HepG2 (cell line): Measurements from ENCODE around the gene AGXT. TPM values are rescaled to one million over a fixed set of nuclear protein-coding genes. Genes with fewer than 3 reads are reported as not detected.

ENCODE experiments used
- ARNTL ChIP-seq: sonication (generic); formaldehyde crosslinking; IDR thresholded peaks from 2 replicates; pipeline ENCODE4 v1.4.0; 2020; ENCODE audit warnings: mild to moderate bottlenecking, missing genetic modification reagents
- CENPT ChIP-seq: sonication (generic); formaldehyde crosslinking; IDR thresholded peaks from 2 replicates; pipeline ENCODE4 v1.8.0; 2022; ENCODE audit warnings: low read depth, mild to moderate bottlenecking, moderate library complexity, missing genetic modification reagents
- DRAP1 ChIP-seq: IDR thresholded peaks from 2 replicates; pipeline ENCODE4 v1.6.1; 2016; ENCODE audit warnings: missing genetic modification reagents, missing compliant biosample characterization
- PATZ1 ChIP-seq: sonication (generic); formaldehyde crosslinking; IDR thresholded peaks from 2 replicates; pipeline ENCODE4 v1.4.0; 2020; ENCODE audit warnings: missing genetic modification reagents
- POGK ChIP-seq: sonication (generic); formaldehyde crosslinking; conservative IDR thresholded peaks from 2 replicates; pipeline ENCODE4 v1.8.0; 2022; ENCODE audit warnings: mild to moderate bottlenecking, moderate library complexity, missing genetic modification reagents
- POLR2AphosphoS5 ChIP-seq: IDR thresholded peaks from 2 replicates; pipeline ENCODE4 v1.6.1; 2012; ENCODE audit warnings: low read depth, low read length
- STAG1 ChIP-seq: sonication (generic); formaldehyde crosslinking; IDR thresholded peaks from 2 replicates; pipeline ENCODE4 v1.4.0; 2020; ENCODE audit warnings: missing genetic modification reagents
- ZKSCAN1 ChIP-seq: fragments of 150-350 bp; IDR thresholded peaks from 2 replicates; pipeline ENCODE4 v1.6.1; 2014; ENCODE audit warnings: low read length
- ZNF224 ChIP-seq: sonication (generic); formaldehyde crosslinking; IDR thresholded peaks from 2 replicates; pipeline ENCODE4 v1.5.0; 2020; ENCODE audit warnings: mild to moderate bottlenecking, missing genetic modification reagents
- ZNF253 ChIP-seq: sonication (generic); formaldehyde crosslinking; IDR thresholded peaks from 2 replicates; pipeline ENCODE4 v1.8.0; 2022; ENCODE audit warnings: mild to moderate bottlenecking, missing genetic modification reagents, borderline replicate concordance
- ZNF256 ChIP-seq: sonication (generic); formaldehyde crosslinking; conservative IDR thresholded peaks from 2 replicates; pipeline ENCODE4 v1.4.0; 2020; ENCODE audit warnings: missing genetic modification reagents
- ZNF343 ChIP-seq: sonication (generic); formaldehyde crosslinking; IDR thresholded peaks from 2 replicates; pipeline ENCODE4 v1.4.0; 2020; ENCODE audit warnings: mild to moderate bottlenecking, missing genetic modification reagents
- ZNF414 ChIP-seq: sonication (generic); formaldehyde crosslinking; IDR thresholded peaks from 2 replicates; pipeline ENCODE4 v1.5.0; 2020; ENCODE audit warnings: missing genetic modification reagents
- ZNF451 ChIP-seq: sonication (generic); formaldehyde crosslinking; IDR thresholded peaks from 2 replicates; pipeline ENCODE4 v1.5.0; 2020; ENCODE audit warnings: mild to moderate bottlenecking, missing genetic modification reagents
- ZNF589 ChIP-seq: sonication (generic); formaldehyde crosslinking; conservative IDR thresholded peaks from 2 replicates; pipeline ENCODE4 v1.8.0; 2022; ENCODE audit warnings: mild to moderate bottlenecking, moderate library complexity, missing genetic modification reagents
- ZNF609 ChIP-seq: sonication (generic); formaldehyde crosslinking; IDR thresholded peaks from 2 replicates; pipeline ENCODE4 v1.4.0; 2020; ENCODE audit warnings: mild to moderate bottlenecking, missing genetic modification reagents, borderline replicate concordance
- ZNF672 ChIP-seq: sonication (generic); formaldehyde crosslinking; IDR thresholded peaks from 2 replicates; pipeline ENCODE4 v1.8.1; 2022; ENCODE audit warnings: missing genetic modification reagents
- polyA plus RNA-seq, 8 experiments: library from polyadenylated mRNA; depleted of rRNA in 3 of 8; stranded (reverse) in 7 of 8; unstranded in 1 of 8; fragments of >200 nt; fragmentation: Illumina TruSeq in 4 of 8; extraction: Trizol in 4 of 8; gene quantifications; 2 replicates each; pipeline versions ENCODE4 v1.2.1 to v1.2.3, GENCODE V29; 2011 to 2016; ENCODE audit warnings: low read depth in 4 of 8, missing spikeins in 1 of 8, mixed read lengths in 1 of 8; ENCODE audit not compliant: insufficient read depth in 1 of 8
- total RNA-seq, 5 experiments: library from RNA; depleted of rRNA; stranded (reverse); fragments of >200 nt; fragmentation: Illumina TruSeq; extraction: Trizol; gene quantifications; 2 replicates each; pipeline ENCODE4 v1.2.3, GENCODE V29; 2016; ENCODE audit warnings: low read depth in 1 of 5
- TF ChIP-seq, protein P1 (sequence below): sonication (generic); formaldehyde crosslinking; IDR thresholded peaks from 2 replicates; pipeline ENCODE4 v1.5.1; 2020; ENCODE audit warnings: mild to moderate bottlenecking, moderate library complexity, missing genetic modification reagents

The AGXT gene
- total and polyA plus RNA-seq, 2 of the 13 experiments (the other 11 are each of a cell fraction or from before 2014, with no cell fraction given): 41.9 to 96.1 TPM

DNA sequence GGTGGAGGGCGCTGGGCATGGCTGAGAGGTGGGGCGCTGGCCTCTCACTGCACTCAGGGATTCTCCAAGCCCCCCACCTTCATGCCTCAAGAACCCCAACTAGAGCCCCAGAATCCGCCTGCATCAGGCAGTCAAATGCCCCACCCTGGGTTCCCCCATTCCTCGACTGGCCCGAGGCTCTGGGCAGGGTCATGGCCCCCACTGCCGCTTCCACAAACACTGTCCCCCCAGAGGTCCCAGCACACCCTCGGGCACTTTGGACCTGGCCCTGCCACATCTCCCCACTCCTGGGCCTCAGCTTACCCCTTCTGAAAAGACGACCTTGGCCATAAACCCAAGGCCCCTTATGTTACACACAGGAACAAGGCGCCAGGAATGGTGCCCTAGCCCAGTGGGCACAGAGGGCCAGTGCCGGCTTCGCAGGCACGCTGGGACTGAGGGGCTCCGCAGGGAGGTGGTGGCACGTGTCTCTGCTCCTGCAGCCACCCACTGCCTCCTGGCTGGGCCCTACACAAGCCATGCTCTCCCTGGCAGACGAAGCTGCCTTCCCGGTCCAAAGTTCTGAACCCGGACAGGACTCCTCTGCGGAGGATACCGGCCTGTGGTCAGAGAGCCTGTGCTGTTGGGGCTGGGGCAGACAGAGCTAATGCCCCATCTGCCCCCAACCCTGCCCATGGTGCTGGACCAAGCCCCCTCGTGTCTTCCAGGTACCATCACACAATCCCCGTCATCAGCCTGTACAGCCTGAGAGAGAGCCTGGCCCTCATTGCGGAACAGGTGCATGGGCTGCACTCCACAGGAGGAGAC lies 6.8 kb downstream of the AGXT start (continued):
- no peak for TF ChIP-seq PATZ1 (CRISPR knock-in tag)
- TF ChIP-seq, protein P1, sequence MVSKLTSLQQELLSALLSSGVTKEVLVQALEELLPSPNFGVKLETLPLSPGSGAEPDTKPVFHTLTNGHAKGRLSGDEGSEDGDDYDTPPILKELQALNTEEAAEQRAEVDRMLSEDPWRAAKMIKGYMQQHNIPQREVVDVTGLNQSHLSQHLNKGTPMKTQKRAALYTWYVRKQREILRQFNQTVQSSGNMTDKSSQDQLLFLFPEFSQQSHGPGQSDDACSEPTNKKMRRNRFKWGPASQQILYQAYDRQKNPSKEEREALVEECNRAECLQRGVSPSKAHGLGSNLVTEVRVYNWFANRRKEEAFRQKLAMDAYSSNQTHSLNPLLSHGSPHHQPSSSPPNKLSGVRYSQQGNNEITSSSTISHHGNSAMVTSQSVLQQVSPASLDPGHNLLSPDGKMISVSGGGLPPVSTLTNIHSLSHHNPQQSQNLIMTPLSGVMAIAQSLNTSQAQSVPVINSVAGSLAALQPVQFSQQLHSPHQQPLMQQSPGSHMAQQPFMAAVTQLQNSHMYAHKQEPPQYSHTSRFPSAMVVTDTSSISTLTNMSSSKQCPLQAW (CRISPR knock-in tag): no peak
- TF ChIP-seq POLR2AphosphoS5: no peak
- no peak for TF ChIP-seq ZNF343 (CRISPR knock-in tag)
- TF ChIP-seq ZKSCAN1: no peak
- no peak for TF ChIP-seq ZNF253
- TF ChIP-seq DRAP1: no peak
- no peak for TF ChIP-seq ZNF589 (CRISPR knock-in tag)
- TF ChIP-seq POGK (CRISPR knock-in tag): no peak
- TF ChIP-seq ZNF672: no peak
- no peak; the same call in 1 of the 2 replicates for TF ChIP-seq ZNF451
- TF ChIP-seq ZNF224: no peak
- TF ChIP-seq CENPT (CRISPR knock-in tag): no peak; the same call in 1 of the 2 replicates
- no peak for TF ChIP-seq STAG1 (CRISPR knock-in tag)
- no peak for TF ChIP-seq ZNF256 (CRISPR knock-in tag)
- TF ChIP-seq ARNTL (CRISPR knock-in tag): no peak
- no peak for TF ChIP-seq ZNF609 (CRISPR knock-in tag)
- no peak for TF ChIP-seq ZNF414 (CRISPR knock-in tag)
